ENCODE results near the gene ADAM12. TPM values are rescaled to one million over a fixed set of nuclear protein-coding genes. Genes with fewer than 3 reads are reported as not detected.

The ADAM12 gene
- total and polyA plus RNA-seq, 2 donors (not counting 3 experiments of a cell fraction or from before 2014, with no cell fraction given), result 0.22 to 0.33 TPM

DNA sequence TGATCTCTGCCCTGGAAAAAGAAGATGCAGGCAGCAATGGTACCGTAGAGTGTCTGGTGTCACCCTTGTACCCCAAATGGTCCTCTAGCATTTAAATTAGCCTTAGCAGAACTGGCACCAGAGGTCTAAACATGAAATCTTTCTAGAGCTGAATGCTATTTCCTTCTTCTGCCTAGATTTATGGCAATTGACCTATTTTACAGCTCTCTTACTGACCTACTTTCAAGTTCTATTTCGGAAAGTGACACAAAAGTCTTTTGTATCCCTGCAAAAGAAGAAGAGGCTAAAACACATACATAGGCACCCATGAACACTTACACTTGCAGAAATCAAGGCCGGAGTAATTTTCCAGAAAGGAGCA, 10.1 kb upstream of the ADAM12 start:
- FAIRE-seq (no peak), DNase-seq (ENCODE audit: low read depth, low spot score) (no peak)
- no peaks in the 10 kb centered on the region for H3K9me1 ChIP-seq (replicated peaks; ENCODE audit: control insufficient read depth, extremely low read depth, insufficient read depth, low read length)
- no peak overlapping the region for H3K4me3 ChIP-seq (replicated peaks in 1 of 3; ENCODE audit: insufficient read depth in 1 of 3, low read depth in 1 of 3, low read length in 3 of 3)
- H3K27me3 ChIP-seq (ENCODE audit: control insufficient read depth in 2 of 2, insufficient read depth in 2 of 2, low read length in 2 of 2), result no peaks in the 10 kb centered on the region
- no peaks in the 10 kb centered on the region for H4K20me1 ChIP-seq (replicated peaks; ENCODE audit: control insufficient read depth, extremely low read depth, insufficient read depth, low read length)
- ChIA-PET CTCF (interaction anchor here (0.6 kb wide), 1 partner anchor 538 kb away, joined by 3 read pairs; no protein-coding TSS in a partner anchor), POLR2A (no interaction called here)
- dilution Hi-C loops (cut with MboI; ENCODE audit: extremely low pct_ligation_motif_present, low sequenced_read_pairs), result no loop called here
- no peak overlapping the region for H3K27ac ChIP-seq (ENCODE audit: insufficient read depth, low read depth, low read length)
- no peaks in the 10 kb centered on the region for H3K79me2 ChIP-seq (ENCODE audit: control insufficient read depth, insufficient read depth, low read length)
- intact Hi-C loops (cut with micrococcal nuclease), result no loop called here
- H3K9me3 ChIP-seq (replicated peaks; ENCODE audit: control insufficient read depth, insufficient read depth, low read length), result no peaks in the 10 kb centered on the region
- BruUV-seq (replicated peaks), result no TSS peak
- H3K4me1 ChIP-seq (ENCODE audit: control insufficient read depth, extremely low read depth, insufficient read depth, low read length), result no peaks in the 10 kb centered on the region
- H2AFZ ChIP-seq (ENCODE audit: low read depth, low read length), result no peak overlapping the region
- no peaks in the 10 kb centered on the region for H3K36me3 ChIP-seq (ENCODE audit: control insufficient read depth in 2 of 2, extremely low read depth in 1 of 2, insufficient read depth in 2 of 2, low read length in 2 of 2)
- TF ChIP-seq POLR2AphosphoS5 (IDR thresholded peaks at IDR 0.05; ENCODE audit: insufficient read depth, low read depth, low read length) (no peak), POLR2A (IDR thresholded peaks at IDR 0.05; ENCODE audit: low read depth, low read length) (no peak), JUN (IDR thresholded peaks at IDR 0.05; ENCODE audit: borderline replicate concordance, insufficient read depth, insufficient read length, low read depth) (no peak), GATA2 (IDR thresholded peaks at IDR 0.05; ENCODE audit: insufficient read depth, insufficient read length, low read depth, low read length) (no peak), FOS (IDR thresholded peaks at IDR 0.05; ENCODE audit: borderline replicate concordance, insufficient read depth, low read length) (no peak), MYC (IDR thresholded peaks at IDR 0.05; ENCODE audit: low read depth, low read length) (no peak)
- TF ChIP-seq, protein P1, sequence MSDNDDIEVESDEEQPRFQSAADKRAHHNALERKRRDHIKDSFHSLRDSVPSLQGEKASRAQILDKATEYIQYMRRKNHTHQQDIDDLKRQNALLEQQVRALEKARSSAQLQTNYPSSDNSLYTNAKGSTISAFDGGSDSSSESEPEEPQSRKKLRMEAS (IDR thresholded peaks at IDR 0.05; ENCODE audit: insufficient read depth, insufficient read length), result no peak
- no peak overlapping the region for H3K9ac ChIP-seq (replicated peaks; ENCODE audit: extremely low read depth, insufficient read depth, low read length)
- no peak overlapping the region for H3K4me2 ChIP-seq (ENCODE audit: insufficient read depth, low read length)

DNA sequence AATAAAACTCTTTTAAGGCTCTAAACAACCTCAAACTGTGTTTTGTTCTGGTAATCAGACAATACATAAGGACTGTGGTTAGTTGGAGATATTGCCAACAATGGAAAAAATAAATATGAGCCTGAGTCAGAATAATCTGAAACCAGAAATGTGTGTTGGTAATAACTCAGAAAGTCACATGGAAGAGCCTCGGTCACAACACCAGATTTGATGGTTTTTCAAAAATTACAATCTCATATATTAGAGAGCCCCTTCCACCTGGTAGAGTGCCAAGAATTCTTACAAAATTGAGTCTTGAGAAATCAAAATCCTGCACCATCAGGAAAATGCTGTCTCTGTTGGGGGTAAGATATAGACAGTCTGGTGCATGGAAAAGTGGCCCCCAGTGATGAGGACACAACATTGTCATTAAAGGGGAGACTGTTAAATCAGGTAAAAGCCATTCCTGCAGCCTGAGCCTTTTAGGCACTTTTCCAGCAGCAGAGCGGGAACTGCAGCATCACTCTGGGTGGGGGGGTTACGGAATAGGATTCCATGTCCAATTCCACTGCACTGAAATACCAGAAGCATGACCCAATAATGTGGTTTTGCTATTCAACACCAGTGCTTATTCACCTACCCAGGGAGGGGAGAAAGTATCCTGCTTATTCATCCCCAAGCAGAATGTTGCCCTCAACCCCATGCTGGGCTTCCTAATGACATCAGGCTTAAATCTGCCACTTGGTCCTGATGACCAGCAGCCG, 9.5 kb upstream of the ADAM12 start:
- Histone ChIP-seq H3K9ac (replicated peaks; ENCODE audit: extremely low read depth, insufficient read depth, low read length) (no peak overlapping the region), H3K4me1 (ENCODE audit: control insufficient read depth, extremely low read depth, insufficient read depth, low read length) (no peaks in the 10 kb centered on the region), H3K79me2 (ENCODE audit: control insufficient read depth, insufficient read depth, low read length) (no peaks in the 10 kb centered on the region), H3K9me1 (replicated peaks; ENCODE audit: control insufficient read depth, extremely low read depth, insufficient read depth, low read length) (no peaks in the 10 kb centered on the region), H3K36me3 (ENCODE audit: control insufficient read depth in 2 of 2, extremely low read depth in 1 of 2, insufficient read depth in 2 of 2, low read length in 2 of 2) (no peaks in the 10 kb centered on the region), H3K9me3 (replicated peaks; ENCODE audit: control insufficient read depth, insufficient read depth, low read length) (no peaks in the 10 kb centered on the region), H3K27me3 (ENCODE audit: control insufficient read depth in 2 of 2, insufficient read depth in 2 of 2, low read length in 2 of 2) (no peaks in the 10 kb centered on the region), H4K20me1 (replicated peaks; ENCODE audit: control insufficient read depth, extremely low read depth, insufficient read depth, low read length) (no peaks in the 10 kb centered on the region), H3K27ac (ENCODE audit: insufficient read depth, low read depth, low read length) (no peak overlapping the region), H2AFZ (ENCODE audit: low read depth, low read length) (no peak overlapping the region), H3K4me3 (replicated peaks in 1 of 3; ENCODE audit: insufficient read depth in 1 of 3, low read depth in 1 of 3, low read length in 3 of 3) (no peak overlapping the region), H3K4me2 (ENCODE audit: insufficient read depth, low read length) (no peak overlapping the region)
- dilution Hi-C loops (cut with MboI; ENCODE audit: extremely low pct_ligation_motif_present, low sequenced_read_pairs), result no loop called here
- intact Hi-C loops (cut with micrococcal nuclease), result no loop called here
- POLR2A ChIA-PET, result no interaction called here
- FAIRE-seq, result no peak
- CTCF ChIA-PET, result no interaction called here
- BruUV-seq (replicated peaks), result no TSS peak
- no peak for TF ChIP-seq JUN (IDR thresholded peaks at IDR 0.05; ENCODE audit: borderline replicate concordance, insufficient read depth, insufficient read length, low read depth)
- TF ChIP-seq, protein P1 (IDR thresholded peaks at IDR 0.05; ENCODE audit: insufficient read depth, insufficient read length), result no peak
- no peak for TF ChIP-seq MYC (IDR thresholded peaks at IDR 0.05; ENCODE audit: low read depth, low read length)
- TF ChIP-seq POLR2A (IDR thresholded peaks at IDR 0.05; ENCODE audit: low read depth, low read length), result no peak
- TF ChIP-seq POLR2AphosphoS5 (IDR thresholded peaks at IDR 0.05; ENCODE audit: insufficient read depth, low read depth, low read length), result no peak
- TF ChIP-seq, protein P2, sequence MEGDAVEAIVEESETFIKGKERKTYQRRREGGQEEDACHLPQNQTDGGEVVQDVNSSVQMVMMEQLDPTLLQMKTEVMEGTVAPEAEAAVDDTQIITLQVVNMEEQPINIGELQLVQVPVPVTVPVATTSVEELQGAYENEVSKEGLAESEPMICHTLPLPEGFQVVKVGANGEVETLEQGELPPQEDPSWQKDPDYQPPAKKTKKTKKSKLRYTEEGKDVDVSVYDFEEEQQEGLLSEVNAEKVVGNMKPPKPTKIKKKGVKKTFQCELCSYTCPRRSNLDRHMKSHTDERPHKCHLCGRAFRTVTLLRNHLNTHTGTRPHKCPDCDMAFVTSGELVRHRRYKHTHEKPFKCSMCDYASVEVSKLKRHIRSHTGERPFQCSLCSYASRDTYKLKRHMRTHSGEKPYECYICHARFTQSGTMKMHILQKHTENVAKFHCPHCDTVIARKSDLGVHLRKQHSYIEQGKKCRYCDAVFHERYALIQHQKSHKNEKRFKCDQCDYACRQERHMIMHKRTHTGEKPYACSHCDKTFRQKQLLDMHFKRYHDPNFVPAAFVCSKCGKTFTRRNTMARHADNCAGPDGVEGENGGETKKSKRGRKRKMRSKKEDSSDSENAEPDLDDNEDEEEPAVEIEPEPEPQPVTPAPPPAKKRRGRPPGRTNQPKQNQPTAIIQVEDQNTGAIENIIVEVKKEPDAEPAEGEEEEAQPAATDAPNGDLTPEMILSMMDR (IDR thresholded peaks at IDR 0.05; ENCODE audit: extremely low read depth in 1 of 2, insufficient read depth in 1 of 2, low read depth in 1 of 2, low read length in 2 of 2), result no peak
- TF ChIP-seq FOS (IDR thresholded peaks at IDR 0.05; ENCODE audit: borderline replicate concordance, insufficient read depth, low read length), result no peak
- TF ChIP-seq EZH2 (IDR thresholded peaks at IDR 0.05; ENCODE audit: borderline replicate concordance, low read depth, low read length, severe bottlenecking), result no peak
- no peak for TF ChIP-seq GATA2 (IDR thresholded peaks at IDR 0.05; ENCODE audit: insufficient read depth, insufficient read length, low read depth, low read length)
- no peak for DNase-seq (ENCODE audit: low read depth, low spot score)
